ENCODE data around the gene ZYX.

ZYX gene

GRCh38 chr7:143360788-143361551, 20.2 kb upstream of the ZYX start:
- Histone ChIP-seq H3K9me3 (no peaks in the 10 kb centered on the region), H3K27me3 (peaks cover 84% of the 10 kb centered on the region), H3K4me1 (no peaks in the 10 kb centered on the region), H3K4me3 (ENCODE audit: low read depth, low read length) (no peak overlapping the region), H3K36me3 (no peaks in the 10 kb centered on the region)
- TF ChIP-seq CTCF (IDR thresholded peaks at IDR 0.05; ENCODE audit: low read depth, low read length) = no peak
- DNase-seq = no peak

DNA sequence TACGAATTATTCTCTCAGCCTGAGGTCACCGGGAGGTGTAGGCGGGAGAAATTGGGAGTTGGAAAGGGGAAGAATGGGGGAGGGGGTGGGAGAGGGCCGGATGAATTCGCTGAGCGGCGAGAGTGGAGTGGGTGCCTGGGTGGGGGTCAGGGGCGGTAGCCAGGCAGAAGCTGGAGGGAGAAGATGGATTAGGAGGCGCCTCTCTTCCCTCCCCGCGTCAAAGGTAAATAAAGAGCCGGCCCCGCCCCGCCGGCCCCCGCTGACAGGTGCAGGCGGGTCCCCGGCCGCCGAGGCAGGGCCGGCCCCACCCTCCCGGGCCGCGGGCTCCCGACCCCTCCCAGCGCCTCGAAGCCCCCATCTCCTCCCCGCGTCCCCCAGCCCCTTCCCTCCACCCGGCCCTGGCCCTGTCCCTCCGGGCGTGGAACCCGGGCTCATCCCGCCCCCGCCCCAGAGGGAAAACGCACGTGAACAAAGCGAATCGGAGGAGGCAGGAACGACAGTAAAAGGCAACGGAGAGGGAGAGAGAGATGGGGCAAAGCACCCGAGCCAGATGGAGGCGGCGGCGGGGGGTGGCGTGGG, 19.5 kb upstream of the ZYX start:
- DNase-seq = no peak
- TF ChIP-seq CTCF (IDR thresholded peaks at IDR 0.05; ENCODE audit: low read depth, low read length) = no peak
- Histone ChIP-seq H3K4me1 (no peaks in the 10 kb centered on the region), H3K27me3 (peaks cover 80% of the 10 kb centered on the region), H3K36me3 (no peaks in the 10 kb centered on the region), H3K9me3 (no peaks in the 10 kb centered on the region), H3K4me3 (ENCODE audit: low read depth, low read length) (no peak overlapping the region)

GRCh38 chr7:143362131-143363015, 18.8 kb upstream of the ZYX start, which contains the start of gene FAM131B:
Gene FAM131B (minus strand): TSS chr7:143362713. CDS start chr7:143362603, 110 bp downstream.
- H3K9me3 ChIP-seq = no peaks in the 10 kb centered on the region
- no peaks in the 10 kb centered on the region for H3K4me1 ChIP-seq
- peak within 1 kb of the TSS; percentile 19; the same call in 1 of the 2 replicates for H3K4me3 ChIP-seq (ENCODE audit: low read depth, low read length)
- H3K36me3 ChIP-seq = no peaks in the 10 kb centered on the region
- H3K27me3 ChIP-seq = peaks cover 85% of the 10 kb centered on the region
- no peak for TF ChIP-seq CTCF (IDR thresholded peaks at IDR 0.05; ENCODE audit: low read depth, low read length)
- no peak for DNase-seq

DNA sequence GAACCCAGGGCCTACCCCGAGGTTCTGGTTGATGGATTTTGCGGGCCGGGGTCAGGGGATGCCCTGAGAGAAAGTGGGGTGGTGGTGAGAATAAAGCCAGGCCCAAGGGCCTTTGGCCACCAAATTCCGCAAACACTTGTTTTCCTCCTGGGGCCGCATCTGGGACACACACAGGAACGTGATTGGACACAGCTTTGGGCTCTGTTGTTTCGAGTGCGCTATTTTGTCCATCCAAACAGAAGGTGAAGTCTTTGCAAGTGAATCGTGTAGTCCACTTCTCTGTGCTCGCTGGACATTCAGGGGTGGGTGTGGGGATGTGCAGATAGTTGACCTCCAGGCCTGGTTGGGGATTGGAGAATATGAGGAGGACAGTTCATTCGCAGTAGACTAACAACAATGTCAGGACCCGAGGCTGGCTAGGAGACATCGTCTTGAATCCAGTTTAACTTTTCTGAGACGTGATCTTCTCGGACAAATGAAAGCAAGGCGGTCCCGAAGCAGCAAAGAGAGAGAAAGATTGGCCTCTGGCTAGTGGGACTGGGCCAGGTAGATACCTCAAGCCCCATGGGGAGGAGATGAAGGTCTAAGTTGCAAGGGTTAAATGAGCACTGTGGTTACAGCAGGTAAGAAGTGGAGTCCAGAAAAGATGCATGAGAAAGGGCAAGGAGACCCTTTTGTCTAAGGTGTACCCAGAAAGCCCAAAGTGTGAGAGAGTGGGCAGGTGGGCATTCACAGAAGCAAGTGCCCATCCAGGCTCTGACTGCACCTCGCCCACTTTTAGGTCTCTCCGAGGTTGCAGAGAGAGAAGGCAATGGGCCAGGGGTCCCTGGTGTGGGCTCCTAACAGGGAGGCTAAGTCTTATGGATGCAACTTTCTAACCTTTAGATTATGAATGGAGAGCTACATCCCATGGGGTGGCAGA, 17.9 kb upstream of the ZYX start:
- no peak for TF ChIP-seq CTCF (IDR thresholded peaks at IDR 0.05; ENCODE audit: low read depth, low read length)
- Histone ChIP-seq H3K4me1 (no peaks in the 10 kb centered on the region), H3K9me3 (no peaks in the 10 kb centered on the region), H3K27me3 (peaks cover 81% of the 10 kb centered on the region), H3K36me3 (no peaks in the 10 kb centered on the region), H3K4me3 (ENCODE audit: low read depth, low read length) (no peak overlapping the region)
- DNase-seq = no peak

DNA sequence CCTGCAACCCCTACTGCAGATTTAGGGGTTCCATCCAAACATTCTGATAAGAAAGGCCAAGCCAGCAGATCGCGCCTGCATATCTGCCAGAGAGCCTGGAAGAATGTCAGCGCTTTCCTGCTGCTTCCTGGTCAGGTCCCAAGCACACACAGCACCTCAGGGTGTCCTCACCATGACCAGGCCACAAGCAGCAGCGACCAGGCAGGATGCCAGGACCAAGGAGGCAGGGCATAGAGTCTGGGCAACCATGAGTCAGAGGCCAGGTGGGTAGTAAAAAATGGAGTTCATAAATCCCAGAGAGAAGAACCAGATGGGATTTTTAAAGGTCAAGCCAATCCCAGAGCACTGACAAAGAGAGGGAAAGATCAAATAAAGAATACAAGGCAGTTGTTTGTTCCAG, 13.2 kb upstream of the ZYX start:
- Histone ChIP-seq H3K27me3 (peaks cover 40% of the 10 kb centered on the region), H3K4me1 (no peaks in the 10 kb centered on the region), H3K4me3 (ENCODE audit: low read depth, low read length) (no peak overlapping the region), H3K36me3 (no peaks in the 10 kb centered on the region), H3K9me3 (no peaks in the 10 kb centered on the region)
- DNase-seq = no peak
- TF ChIP-seq CTCF (IDR thresholded peaks at IDR 0.05; ENCODE audit: low read depth, low read length) = no peak

Data from BE2C (cell line).